Colonic mucosa (tissue), 4 donors: ENCODE data around the gene USP7. TPM values are rescaled to one million over a fixed set of nuclear protein-coding genes. Genes with fewer than 3 reads are reported as not detected.

Experiments used
- DNase-seq: peaks from one replicate; pipeline ENCODE4 v3.0.0-alpha.2; 2020
- H3K27ac ChIP-seq: fragments of 200-600 bp; one replicate; pipeline ENCODE4 v1.8.0; 2021
- H3K27me3 ChIP-seq: fragments of 200-600 bp; one replicate; pipeline ENCODE4 v1.8.0; 2021
- H3K36me3 ChIP-seq: fragments of 200-600 bp; one replicate; pipeline ENCODE4 v1.8.0; 2021
- H3K4me1 ChIP-seq: fragments of 200-600 bp; one replicate; pipeline ENCODE4 v1.8.0; 2021; ENCODE audit warnings: mild to moderate bottlenecking
- H3K4me3 ChIP-seq: fragments of 200-600 bp; one replicate; pipeline ENCODE4 v1.8.0; 2021
- H3K9ac ChIP-seq, 2 donors: one replicate each; pipeline ENCODE4 v1.7.0; 2013; ENCODE audit warnings: control low read depth in 2 of 2, low read depth in 2 of 2, low read length in 2 of 2
- H3K9me3 ChIP-seq: fragments of 200-600 bp; one replicate; pipeline ENCODE4 v1.8.0; 2021
- CTCF ChIP-seq: fragments of 200-600 bp; IDR thresholded peaks from one replicate; pipeline ENCODE4 v1.8.0; 2022; ENCODE audit warnings: antibody characterized with exemption, mild to moderate bottlenecking
- intact Hi-C: fragments of 100-400 bp; cut with DNase I; formaldehyde crosslinking; loops from one replicate; pipeline ENCODE4 v1.14.1; 2022
- total RNA-seq, 2 donors: library from RNA; stranded (reverse); fragmentation: NEBNext Ultra II Directional in 1 of 2; extraction: Animal tissue kit (Norgen Biotek cat#: 25700) in 1 of 2; gene quantifications; one replicate each; pipeline ENCODE4 v1.2.1, GENCODE V29; 2021
- donor health status: healthy.
- donor health status: DM: no; HTN: no; CAD: no.
- donor health status: DM: no; HTN: no; CAD: no.

The USP7 gene
- total RNA-seq, 2 donors from 2014 or later, result 147 to 176 TPM

DNA sequence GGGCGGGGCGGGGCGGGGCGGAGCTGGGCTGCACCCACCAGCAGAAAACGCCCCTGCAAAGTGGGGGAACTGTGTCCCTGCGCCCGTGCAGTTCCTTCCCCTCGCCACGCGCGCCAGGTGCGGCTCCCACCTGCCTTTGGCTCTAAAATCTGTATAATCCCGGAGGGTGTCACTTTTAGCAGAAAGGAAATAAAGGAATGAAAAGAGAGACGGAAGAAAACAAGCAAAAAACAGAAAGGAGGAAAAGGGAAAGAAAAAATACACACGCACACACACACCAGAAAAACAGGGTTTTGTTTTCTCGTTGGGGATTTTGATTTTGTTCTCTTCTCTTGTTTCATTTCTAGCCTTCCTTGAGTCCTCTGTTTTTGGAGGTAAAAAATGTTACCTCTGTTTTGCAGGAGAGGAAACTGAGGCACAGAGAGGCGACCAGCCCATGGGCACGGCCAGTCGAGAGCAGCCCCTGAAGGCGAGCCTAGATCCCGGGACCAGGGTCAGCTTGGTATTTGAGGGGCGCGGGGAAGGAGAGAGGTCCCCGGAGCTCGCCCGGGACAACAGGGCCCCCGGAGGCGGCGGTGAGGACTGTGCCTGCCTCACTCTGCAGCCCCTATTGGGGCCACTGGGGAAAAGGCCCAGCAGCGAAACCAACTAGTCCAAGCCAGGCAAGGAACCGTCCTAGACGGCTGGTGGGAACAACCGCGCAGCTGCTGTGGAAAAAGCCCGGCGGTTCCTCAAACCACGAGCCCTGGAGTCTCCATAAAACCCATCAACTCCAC is 94.3 kb downstream of the USP7 start:
- Histone ChIP-seq H3K9ac (peak overlapping the region; percentile 60 to 77), H3K27me3 (no peaks in the 10 kb centered on the region), H3K4me3 (peak overlapping the region; percentile 76), H3K9me3 (no peaks in the 10 kb centered on the region), H3K4me1 (peaks cover 14% of the 10 kb centered on the region), H3K36me3 (no peaks in the 10 kb centered on the region), H3K27ac (peak overlapping the region; percentile 97)
- TF ChIP-seq CTCF, result no peak
- intact Hi-C loops, result no loop called here
- no peak for DNase-seq

GRCh38 chr16:8868416-8869211 is 95.1 kb downstream of the USP7 start, which contains the start of gene CARHSP1:
Gene CARHSP1 (minus strand): TSS chr16:8869006. CDS start chr16:8859328, 9,678 bp downstream.
- no peaks in the 10 kb centered on the region for H3K9me3 ChIP-seq
- no peak for TF ChIP-seq CTCF
- peaks cover 20% of the 10 kb centered on the region for H3K4me1 ChIP-seq
- no peaks in the 10 kb centered on the region for H3K27me3 ChIP-seq
- DNase-seq, result peak; percentile 89
- intact Hi-C loops, result no loop called here
- H3K36me3 ChIP-seq, result no peaks in the 10 kb centered on the region
- peak within 1 kb of the TSS; percentile 97 for H3K27ac ChIP-seq
- peak within 1 kb of the TSS; percentile 68 to 88 for H3K9ac ChIP-seq
- peak within 1 kb of the TSS; percentile 76 for H3K4me3 ChIP-seq

- TF ChIP-seq CTCF, result no peak
- peak overlapping the region; percentile 97 for H3K27ac ChIP-seq
- H3K4me1 ChIP-seq, result peaks cover 25% of the 10 kb centered on the region
- H3K27me3 ChIP-seq, result no peaks in the 10 kb centered on the region
- intact Hi-C loops, result no loop called here
- H3K9me3 ChIP-seq, result no peaks in the 10 kb centered on the region
- H3K9ac ChIP-seq, result peak overlapping the region; percentile 68 to 88
- no peak for DNase-seq
- H3K4me3 ChIP-seq, result peak overlapping the region; percentile 76
- no peaks in the 10 kb centered on the region for H3K36me3 ChIP-seq
Measured at GRCh38 chr16:8867932-8868415, 95.7 kb downstream of the USP7 start.

GRCh38 chr16:8867216-8867931 is 96.3 kb downstream of the USP7 start:
- Histone ChIP-seq H3K4me1 (peaks cover 25% of the 10 kb centered on the region), H3K27me3 (no peaks in the 10 kb centered on the region), H3K36me3 (no peaks in the 10 kb centered on the region), H3K4me3 (peak overlapping the region; percentile 76), H3K9ac (peak overlapping the region; percentile 68 to 88), H3K27ac (peak overlapping the region; percentile 97), H3K9me3 (no peaks in the 10 kb centered on the region)
- intact Hi-C loops, result no loop called here
- TF ChIP-seq CTCF, result no peak
- peak; percentile 89 for DNase-seq

DNA sequence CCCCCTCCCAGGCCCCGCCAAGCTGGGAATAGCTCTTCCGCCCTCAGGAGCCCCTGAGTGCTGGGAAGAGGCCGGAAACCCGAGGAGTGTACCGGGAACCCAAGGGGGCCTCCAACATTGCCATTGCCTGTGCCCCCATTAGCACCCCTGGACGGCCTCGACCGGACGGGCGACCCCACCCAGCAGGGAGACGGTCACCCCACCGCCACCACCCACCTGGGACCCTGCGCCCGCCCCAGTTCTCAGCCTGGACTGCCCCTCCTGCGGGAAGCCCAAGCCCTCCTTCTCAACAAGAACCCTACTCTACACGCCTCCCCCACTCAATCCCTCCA is 96.9 kb downstream of the USP7 start:
- no peak overlapping the region for H3K27ac ChIP-seq
- H3K4me3 ChIP-seq, result peak overlapping the region; percentile 76
- H3K9me3 ChIP-seq, result no peaks in the 10 kb centered on the region
- no peak for DNase-seq
- peaks cover 25% of the 10 kb centered on the region for H3K4me1 ChIP-seq
- H3K9ac ChIP-seq, result peak overlapping the region; percentile 68 to 88
- H3K27me3 ChIP-seq, result no peaks in the 10 kb centered on the region
- no peaks in the 10 kb centered on the region for H3K36me3 ChIP-seq
- intact Hi-C loops, result no loop called here
- TF ChIP-seq CTCF, result no peak
